Smooth muscle cell (in vitro differentiated cells): ENCODE results near the gene PPP4R3B. TPM values are rescaled to one million over a fixed set of nuclear protein-coding genes. Genes with fewer than 3 reads are reported as not detected.

ENCODE experiments used
- DNase-seq: peaks from one replicate; lab custom pipeline; 2025; ENCODE audit not compliant: unreplicated experiment; lab: John Stamatoyannopoulos, UW
- H2AFZ ChIP-seq: fragments of 200-600 bp; sonication (generic); 2 replicates; pipeline ENCODE4 v1.6.0; 2016; ENCODE audit warnings: antibody characterized with exemption, low read depth, mild to moderate bottlenecking
- H3F3A ChIP-seq: fragments of 200-600 bp; sonication (generic); 2 replicates; pipeline ENCODE4 v1.6.0; 2017; ENCODE audit warnings: antibody characterized with exemption, low read depth
- H3K27ac ChIP-seq: fragments of 200-600 bp; sonication (generic); 2 replicates; pipeline ENCODE4 v1.5.1; 2016; ENCODE audit warnings: low read depth, mild to moderate bottlenecking
- H3K27me3 ChIP-seq: fragments of 200-600 bp; sonication (generic); 2 replicates; pipeline ENCODE4 v1.6.1; 2016; ENCODE audit warnings: low read depth, mild to moderate bottlenecking
- H3K36me3 ChIP-seq: fragments of 200-600 bp; sonication (generic); 2 replicates; pipeline ENCODE4 v1.5.1; 2016; ENCODE audit warnings: low read depth
- H3K4me1 ChIP-seq: fragments of 200-600 bp; sonication (generic); 2 replicates; pipeline ENCODE4 v1.5.1; 2016; ENCODE audit warnings: low read depth
- H3K4me2 ChIP-seq: fragments of 200-600 bp; sonication (generic); 2 replicates; pipeline ENCODE4 v1.6.0; 2016; ENCODE audit warnings: mild to moderate bottlenecking
- H3K4me3 ChIP-seq: fragments of 200-600 bp; sonication (generic); 2 replicates; pipeline ENCODE4 v1.5.1; 2016; ENCODE audit warnings: mild to moderate bottlenecking
- H3K79me2 ChIP-seq: fragments of 200-600 bp; sonication (generic); 2 replicates; pipeline ENCODE4 v1.6.0; 2016; ENCODE audit warnings: low read depth, mild to moderate bottlenecking
- H3K9ac ChIP-seq: fragments of 200-600 bp; sonication (generic); 2 replicates; pipeline ENCODE4 v1.6.0; 2016; ENCODE audit warnings: low read depth
- H3K9me3 ChIP-seq: fragments of 200-600 bp; sonication (generic); replicated peaks from 2 replicates; pipeline ENCODE4 v1.5.1; 2016; ENCODE audit warnings: low read depth
- H4K20me1 ChIP-seq: fragments of 200-600 bp; sonication (generic); 2 replicates; pipeline ENCODE4 v1.6.0; 2016; ENCODE audit warnings: low read depth
- WGBS: methylation state at CpG from one replicate; pipeline ENCODE4 v1.1.7; 2016; ENCODE audit warnings: low lambda C conversion rate; 5-methylcytosine and 5-hydroxymethylcytosine counted together
- polyA plus RNA-seq: library from polyadenylated mRNA; unstranded; fragments of >200 nt; fragmentation: Nextera tagmentation; extraction: Ambion mirVana; gene quantifications from 2 replicates; pipeline ENCODE4 v1.2.1, GENCODE V29; 2016
- total RNA-seq: library from RNA; depleted of rRNA; stranded (reverse); fragments of >200 nt; gene quantifications from 2 replicates; pipeline ENCODE4 v1.2.3, GENCODE V29; 2014
- TF ChIP-seq, protein P1 (sequence below): fragments of 200-600 bp; sonication (generic); IDR thresholded peaks from 2 replicates; pipeline ENCODE4 v1.5.1; 2017; ENCODE audit warnings: borderline replicate concordance, mild to moderate bottlenecking, antibody characterized with exemption; ENCODE audit not compliant: insufficient read depth, poor library complexity, severe bottlenecking

PPP4R3B gene
- total and polyA plus RNA-seq, 2 experiments from 2014 or later = 22.8 to 57.1 TPM

GRCh38 chr2:55611997-55612396 is 5.4 kb downstream of the PPP4R3B start:
- peaks cover 8% of the 10 kb centered on the region for H3K4me1 ChIP-seq
- no peak overlapping the region for H3K27ac ChIP-seq
- H2AFZ ChIP-seq = no peak overlapping the region
- no peaks in the 10 kb centered on the region for H3K27me3 ChIP-seq
- H3K79me2 ChIP-seq = peaks cover 92% of the 10 kb centered on the region
- H4K20me1 ChIP-seq = peaks cover 62% of the 10 kb centered on the region
- H3K4me2 ChIP-seq = no peak overlapping the region
- peaks cover 3% of the 10 kb centered on the region for H3K36me3 ChIP-seq
- WGBS = 88% methylated on average over 1 of the region's 1 CpG
- TF ChIP-seq, protein P1, sequence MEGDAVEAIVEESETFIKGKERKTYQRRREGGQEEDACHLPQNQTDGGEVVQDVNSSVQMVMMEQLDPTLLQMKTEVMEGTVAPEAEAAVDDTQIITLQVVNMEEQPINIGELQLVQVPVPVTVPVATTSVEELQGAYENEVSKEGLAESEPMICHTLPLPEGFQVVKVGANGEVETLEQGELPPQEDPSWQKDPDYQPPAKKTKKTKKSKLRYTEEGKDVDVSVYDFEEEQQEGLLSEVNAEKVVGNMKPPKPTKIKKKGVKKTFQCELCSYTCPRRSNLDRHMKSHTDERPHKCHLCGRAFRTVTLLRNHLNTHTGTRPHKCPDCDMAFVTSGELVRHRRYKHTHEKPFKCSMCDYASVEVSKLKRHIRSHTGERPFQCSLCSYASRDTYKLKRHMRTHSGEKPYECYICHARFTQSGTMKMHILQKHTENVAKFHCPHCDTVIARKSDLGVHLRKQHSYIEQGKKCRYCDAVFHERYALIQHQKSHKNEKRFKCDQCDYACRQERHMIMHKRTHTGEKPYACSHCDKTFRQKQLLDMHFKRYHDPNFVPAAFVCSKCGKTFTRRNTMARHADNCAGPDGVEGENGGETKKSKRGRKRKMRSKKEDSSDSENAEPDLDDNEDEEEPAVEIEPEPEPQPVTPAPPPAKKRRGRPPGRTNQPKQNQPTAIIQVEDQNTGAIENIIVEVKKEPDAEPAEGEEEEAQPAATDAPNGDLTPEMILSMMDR = no peak
- no peak overlapping the region for H3K4me3 ChIP-seq
- no peak overlapping the region for H3K9ac ChIP-seq
- H3K9me3 ChIP-seq = no peaks in the 10 kb centered on the region
- no peaks in the 10 kb centered on the region for H3F3A ChIP-seq
- no peak for DNase-seq

GRCh38 chr2:55610954-55611743 is 6.3 kb downstream of the PPP4R3B start:
- Histone ChIP-seq H3K4me1 (peaks cover 8% of the 10 kb centered on the region), H3K4me2 (no peak overlapping the region)
- 93% methylated on average over 3 of the region's 3 CpGs for WGBS

GRCh38 chr2:55609938-55610578 is 7.4 kb downstream of the PPP4R3B start:
- WGBS = 97% methylated on average over 1 of the region's 1 CpG
- Histone ChIP-seq H3K9me3 (no peaks in the 10 kb centered on the region), H3K9ac (no peak overlapping the region), H3F3A (no peaks in the 10 kb centered on the region), H3K27ac (no peak overlapping the region), H3K4me2 (no peak overlapping the region), H3K36me3 (peaks cover 3% of the 10 kb centered on the region), H3K27me3 (no peaks in the 10 kb centered on the region), H4K20me1 (peaks cover 62% of the 10 kb centered on the region), H3K4me1 (peaks cover 2% of the 10 kb centered on the region), H2AFZ (no peak overlapping the region), H3K4me3 (no peak overlapping the region), H3K79me2 (peaks cover 91% of the 10 kb centered on the region)
- TF ChIP-seq, protein P1 = no peak
- DNase-seq = no peak

More at GRCh38 chr2:55610954-55611743, 6.3 kb downstream of the PPP4R3B start:
- H3K9me3 ChIP-seq = no peaks in the 10 kb centered on the region
- DNase-seq = no peak
- no peaks in the 10 kb centered on the region for H3K27me3 ChIP-seq
- H2AFZ ChIP-seq = no peak overlapping the region
- peaks cover 3% of the 10 kb centered on the region for H3K36me3 ChIP-seq
- no peaks in the 10 kb centered on the region for H3F3A ChIP-seq
- TF ChIP-seq, protein P1 = no peak
- peaks cover 91% of the 10 kb centered on the region for H3K79me2 ChIP-seq
- peaks cover 66% of the 10 kb centered on the region for H4K20me1 ChIP-seq
- H3K4me3 ChIP-seq = no peak overlapping the region
- no peak overlapping the region for H3K9ac ChIP-seq
- H3K27ac ChIP-seq = no peak overlapping the region
